ENCODE data around the gene LPP. TPM values are rescaled to one million over a fixed set of nuclear protein-coding genes. Genes with fewer than 3 reads are reported as not detected.

LPP gene
- total and polyA plus RNA-seq, 2 of the 13 experiments (the other 11 are each of a cell fraction or from before 2014, with no cell fraction given), result 19.2 to 29.9 TPM

DNA sequence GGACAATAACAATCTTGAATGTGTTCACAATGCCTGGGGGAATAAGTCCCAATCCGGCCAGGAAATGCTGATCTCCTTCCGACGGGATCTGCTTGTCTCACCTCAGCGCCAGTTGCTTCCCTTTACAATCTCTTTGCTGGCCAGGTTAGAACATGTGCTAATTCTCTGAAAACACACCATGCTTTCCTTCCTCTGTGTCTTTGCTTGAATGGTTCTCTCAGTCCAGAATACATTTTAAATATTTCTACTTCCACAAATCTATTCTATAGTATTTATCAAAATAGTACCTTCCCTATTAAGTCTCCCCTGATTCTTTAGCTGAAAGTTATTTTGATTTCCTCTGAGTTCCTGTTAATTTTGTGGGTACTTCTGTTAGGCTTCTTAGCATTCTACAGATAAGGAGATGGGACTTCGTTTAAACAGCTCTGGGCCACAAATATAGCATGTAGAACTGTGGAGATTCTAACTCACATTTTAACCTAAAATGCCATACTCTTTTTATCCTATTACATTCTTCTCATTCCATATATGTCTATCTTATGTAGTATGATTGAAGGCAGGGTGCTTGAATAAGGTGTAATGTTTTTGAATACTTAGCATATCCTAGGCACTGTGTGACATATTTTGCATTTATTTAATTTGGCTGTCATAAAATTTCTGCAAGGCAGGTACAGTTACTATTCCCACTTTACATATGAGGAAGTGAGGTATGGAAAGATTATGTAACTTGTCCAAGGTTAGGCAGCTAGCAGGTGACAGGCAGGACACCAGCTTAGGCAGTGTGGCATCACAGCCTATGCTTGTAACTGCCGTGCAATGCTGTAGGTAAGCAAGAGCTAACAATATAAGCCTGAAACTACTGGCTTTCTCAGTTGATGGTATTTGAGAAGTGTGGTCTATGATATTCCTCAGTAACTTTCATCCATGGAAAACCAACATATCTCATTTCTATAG, 299.8 kb downstream of the LPP start:
- Histone ChIP-seq H4K20me1 (ENCODE audit: insufficient read depth, low read length) (no peaks in the 10 kb centered on the region), H3K4me3 (replicated peaks in 1 of 3; ENCODE audit: insufficient read depth in 1 of 3, low read depth in 2 of 3, low read length in 3 of 3) (no peak overlapping the region), H3K4me1 (ENCODE audit: insufficient read depth, low read length) (no peaks in the 10 kb centered on the region), H2AFZ (ENCODE audit: low read length) (no peak overlapping the region), H3K9ac (ENCODE audit: insufficient read depth, low read depth, low read length) (no peak overlapping the region), H3K27me3 (ENCODE audit: control insufficient read depth in 1 of 2, insufficient read depth in 2 of 2, low read length in 2 of 2) (no peaks in the 10 kb centered on the region), H3K36me3 (replicated peaks in 1 of 2; ENCODE audit: control insufficient read depth in 1 of 2, insufficient read depth in 2 of 2, low read length in 2 of 2) (no peaks in the 10 kb centered on the region; a peak in 1 of 5 replicates), H3K9me3 (ENCODE audit: low read length) (no peaks in the 10 kb centered on the region), H3K79me2 (ENCODE audit: insufficient read depth, low read length) (no peaks in the 10 kb centered on the region), H3K4me2 (ENCODE audit: low read depth, low read length) (no peak overlapping the region), H3K27ac (ENCODE audit: extremely low read length, insufficient read depth, low read length) (no peak overlapping the region)
- ATAC-seq (no peak), DNase-seq (ENCODE audit: low spot score) (no peak), FAIRE-seq (no peak)
- intact Hi-C loops (cut with micrococcal nuclease; ENCODE audit: unreplicated experiment), result no loop called here
- in situ Hi-C loops (cut with HindIII; ENCODE audit: extremely low pct_ligation_motif_present, low pct_unique_long_range_greater_than_20kb), result no loop called here
- TF ChIP-seq THAP11 (CRISPR knock-in tag; IDR thresholded peaks at IDR 0.05) (no peak), SIN3B (IDR thresholded peaks at IDR 0.05; ENCODE audit: low read length) (no peak), ZNF747 (CRISPR knock-in tag; IDR thresholded peaks at IDR 0.05; ENCODE audit: borderline replicate concordance) (no peak), ZNF343 (CRISPR knock-in tag; IDR thresholded peaks at IDR 0.05) (no peak), SRY (CRISPR knock-in tag; IDR thresholded peaks at IDR 0.05) (no peak)
- TF ChIP-seq, protein P1, sequence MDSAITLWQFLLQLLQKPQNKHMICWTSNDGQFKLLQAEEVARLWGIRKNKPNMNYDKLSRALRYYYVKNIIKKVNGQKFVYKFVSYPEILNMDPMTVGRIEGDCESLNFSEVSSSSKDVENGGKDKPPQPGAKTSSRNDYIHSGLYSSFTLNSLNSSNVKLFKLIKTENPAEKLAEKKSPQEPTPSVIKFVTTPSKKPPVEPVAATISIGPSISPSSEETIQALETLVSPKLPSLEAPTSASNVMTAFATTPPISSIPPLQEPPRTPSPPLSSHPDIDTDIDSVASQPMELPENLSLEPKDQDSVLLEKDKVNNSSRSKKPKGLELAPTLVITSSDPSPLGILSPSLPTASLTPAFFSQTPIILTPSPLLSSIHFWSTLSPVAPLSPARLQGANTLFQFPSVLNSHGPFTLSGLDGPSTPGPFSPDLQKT (CRISPR knock-in tag; IDR thresholded peaks at IDR 0.05; ENCODE audit: borderline replicate concordance), result no peak
- TF ChIP-seq, protein P2, sequence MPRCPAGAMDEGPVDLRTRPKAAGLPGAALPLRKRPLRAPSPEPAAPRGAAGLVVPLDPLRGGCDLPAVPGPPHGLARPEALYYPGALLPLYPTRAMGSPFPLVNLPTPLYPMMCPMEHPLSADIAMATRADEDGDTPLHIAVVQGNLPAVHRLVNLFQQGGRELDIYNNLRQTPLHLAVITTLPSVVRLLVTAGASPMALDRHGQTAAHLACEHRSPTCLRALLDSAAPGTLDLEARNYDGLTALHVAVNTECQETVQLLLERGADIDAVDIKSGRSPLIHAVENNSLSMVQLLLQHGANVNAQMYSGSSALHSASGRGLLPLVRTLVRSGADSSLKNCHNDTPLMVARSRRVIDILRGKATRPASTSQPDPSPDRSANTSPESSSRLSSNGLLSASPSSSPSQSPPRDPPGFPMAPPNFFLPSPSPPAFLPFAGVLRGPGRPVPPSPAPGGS (CRISPR knock-in tag; IDR thresholded peaks at IDR 0.05), result no peak
- no TSS peak for BruUV-seq (replicated peaks)
- ChIA-PET POLR2A (no interaction called here), CTCF (ENCODE audit: low intra/inter-chr PET ratio, low total read pairs) (no interaction called here)
- WGBS (ENCODE audit: low lambda C conversion rate), result 92% methylated on average over 6 of the region's 6 CpGs
